HUDEP-2 (cell line): ENCODE data around the gene SPEG.

Experiments
- DNase-seq, 76 experiments: peaks; one replicate each; lab custom pipeline; 2025; ENCODE audit not compliant: unreplicated experiment in 76 of 76; lab: John Stamatoyannopoulos, UW

The SPEG gene

DNA sequence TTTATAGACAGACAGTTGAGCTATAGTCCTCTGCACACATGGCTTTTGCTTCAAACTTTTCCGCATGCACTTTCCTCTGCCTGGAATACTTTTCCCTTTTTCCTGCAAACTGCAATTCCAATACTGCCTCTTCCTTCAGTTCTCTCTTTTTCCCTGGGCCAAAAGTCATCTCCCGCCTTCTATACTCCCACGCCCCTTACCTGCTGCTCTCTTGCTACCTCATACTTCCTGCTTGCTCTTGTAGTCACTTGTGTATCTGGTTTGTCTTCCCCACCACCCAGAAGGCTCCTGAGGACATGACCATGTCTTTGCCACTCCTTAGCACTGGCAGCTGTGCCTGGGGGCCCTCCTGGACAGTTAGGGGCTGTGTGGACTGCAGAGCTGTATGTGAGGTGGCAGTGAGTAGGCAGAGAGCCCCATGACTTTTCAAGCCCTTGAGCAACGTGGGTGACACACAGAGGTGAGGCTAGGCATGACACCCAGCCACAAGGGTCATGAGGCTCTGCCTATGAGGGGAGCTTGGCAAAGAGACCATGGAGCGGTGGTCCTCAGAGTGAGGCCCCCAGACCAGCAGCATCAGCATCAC is 23.2 kb downstream of the SPEG start:
- DNase-seq = peak in 16 of 76 experiments; percentile 4 to 40 (median 13)

DNA sequence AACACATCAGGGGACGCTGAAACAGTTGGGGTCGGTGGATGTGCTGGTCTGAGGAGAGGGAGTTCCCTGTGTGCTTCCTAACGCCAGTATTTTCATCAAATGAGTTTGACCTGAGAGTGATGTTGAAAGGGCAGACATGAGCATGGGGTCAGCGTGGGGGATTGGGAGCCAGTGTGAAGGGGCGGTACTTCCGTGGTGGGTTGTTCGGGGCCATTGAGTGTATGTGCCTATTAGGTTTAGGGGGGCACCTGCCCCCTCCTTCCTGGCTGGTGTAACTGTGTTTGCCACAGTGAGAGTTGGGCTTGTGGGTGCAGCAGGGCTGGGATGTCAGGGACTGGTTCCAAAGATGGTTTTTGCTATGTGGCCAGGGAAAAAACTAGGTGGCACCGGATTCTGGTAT is 24.4 kb downstream of the SPEG start:
- no peak for DNase-seq

DNA sequence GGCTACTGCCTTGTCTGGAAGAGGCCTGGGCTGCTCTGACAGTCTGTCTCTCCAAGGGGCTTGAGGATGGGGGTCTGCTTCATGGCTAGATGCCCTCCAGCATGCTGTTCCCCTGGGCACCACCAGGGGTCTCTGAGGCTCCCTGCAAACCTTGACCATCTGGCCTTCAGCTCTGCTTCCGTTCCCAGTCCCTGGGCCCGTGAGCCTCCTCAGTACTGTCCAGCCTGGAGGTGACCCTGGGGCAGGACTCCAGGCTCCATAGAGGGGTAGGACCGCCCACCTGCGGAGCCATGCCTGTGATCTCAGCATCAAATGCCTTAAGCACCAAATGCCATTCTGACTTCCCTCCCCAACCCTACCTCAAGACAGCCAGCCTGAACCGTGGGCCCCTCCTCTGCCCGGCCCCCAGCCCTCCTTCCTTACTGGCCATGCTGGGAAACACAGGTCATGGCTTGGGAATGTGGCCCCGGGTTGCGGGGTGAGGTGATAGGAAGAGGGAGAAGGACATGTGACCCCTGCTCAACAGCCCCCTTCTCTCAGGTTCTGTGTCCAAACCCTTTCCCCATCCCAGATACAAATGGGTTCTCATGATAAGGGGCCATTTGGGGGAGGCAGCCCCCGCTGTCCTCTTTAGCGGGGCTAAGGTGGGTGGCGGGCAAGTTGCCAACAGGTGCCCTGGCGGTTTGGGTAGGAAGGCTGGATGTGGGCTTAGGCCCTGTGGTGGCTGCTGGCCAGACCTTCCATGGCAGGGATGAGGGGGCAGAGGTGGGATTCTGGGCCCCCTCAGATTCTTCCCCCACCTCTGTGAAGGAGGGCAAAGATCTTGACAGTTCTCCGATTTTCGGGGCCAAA is 25.0 kb downstream of the SPEG start:
- DNase-seq = peak in 30 of 76 experiments; percentile 5 to 56 (median 28)

DNA sequence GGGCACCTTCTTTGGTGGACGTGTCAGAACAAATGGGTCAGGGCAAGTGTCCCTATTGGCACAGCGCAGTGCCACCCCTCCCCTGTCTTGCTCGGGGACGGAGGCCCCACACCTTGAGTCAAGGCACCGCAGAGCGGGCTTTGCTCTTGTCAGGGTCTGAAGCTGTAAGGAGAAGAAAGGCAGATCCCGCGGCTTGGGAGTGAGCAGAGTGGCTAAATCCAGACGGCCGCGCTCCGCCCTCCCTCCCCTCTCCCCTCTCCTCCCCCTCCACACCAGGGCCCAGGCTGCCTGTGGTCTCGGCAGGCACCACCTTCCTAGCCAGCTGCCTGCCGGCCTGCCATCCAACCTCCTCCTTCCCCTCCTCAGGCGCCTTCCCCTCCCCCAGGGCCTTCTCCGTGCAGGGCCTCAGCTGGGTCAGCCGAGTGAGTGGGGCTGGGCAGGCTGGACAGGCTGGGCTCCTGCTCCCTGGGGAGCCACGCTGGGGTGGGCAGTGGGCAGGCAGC is 25.8 kb downstream of the SPEG start:
- peak in 3 of 76 experiments; percentile 9 to 15 (median 15) for DNase-seq

DNA sequence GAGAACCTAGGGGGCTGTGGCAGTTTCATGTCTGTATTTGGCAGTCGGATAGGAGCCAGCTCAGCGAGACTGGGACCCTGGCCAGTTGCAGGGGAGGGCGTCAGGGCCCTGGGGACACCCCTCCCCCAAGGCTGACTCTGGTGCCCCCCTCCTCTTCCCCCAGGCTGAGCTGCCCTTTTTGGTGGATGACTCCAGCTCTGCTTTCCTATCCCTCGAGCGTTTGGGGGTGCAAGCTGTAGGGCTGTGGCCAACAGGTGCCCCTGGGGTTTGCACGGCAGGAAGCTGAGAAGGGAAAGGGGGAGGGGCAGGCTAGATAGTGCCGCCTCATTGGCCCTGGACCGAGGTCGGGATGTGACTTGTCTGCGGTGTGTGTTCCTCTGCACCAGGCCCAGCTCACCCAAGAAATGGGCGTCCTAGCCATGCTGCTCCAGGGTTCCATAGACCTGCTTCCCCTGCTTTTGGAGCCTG is 26.4 kb downstream of the SPEG start:
- DNase-seq = peak in 9 of 76 experiments; percentile 5 to 49 (median 19)

DNA sequence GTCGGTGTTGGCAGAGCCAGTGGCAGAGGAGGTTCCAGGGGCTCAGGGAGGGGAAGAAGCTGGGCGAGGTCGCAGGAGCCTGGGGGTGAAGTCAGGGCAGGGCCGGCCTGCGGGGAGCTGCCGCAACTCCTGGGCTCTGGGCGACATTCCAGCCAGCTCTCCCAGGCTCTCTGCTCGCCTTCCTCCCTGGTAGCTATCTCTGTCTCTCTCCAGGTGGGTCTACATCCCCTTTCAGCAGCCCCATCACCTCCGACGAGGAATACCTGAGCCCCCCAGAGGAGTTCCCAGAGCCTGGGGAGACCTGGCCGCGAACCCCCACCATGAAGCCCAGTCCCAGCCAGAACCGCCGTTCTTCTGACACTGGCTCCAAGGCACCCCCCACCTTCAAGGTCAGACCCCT is 27.0 kb downstream of the SPEG start:
- no peak for DNase-seq

DNA sequence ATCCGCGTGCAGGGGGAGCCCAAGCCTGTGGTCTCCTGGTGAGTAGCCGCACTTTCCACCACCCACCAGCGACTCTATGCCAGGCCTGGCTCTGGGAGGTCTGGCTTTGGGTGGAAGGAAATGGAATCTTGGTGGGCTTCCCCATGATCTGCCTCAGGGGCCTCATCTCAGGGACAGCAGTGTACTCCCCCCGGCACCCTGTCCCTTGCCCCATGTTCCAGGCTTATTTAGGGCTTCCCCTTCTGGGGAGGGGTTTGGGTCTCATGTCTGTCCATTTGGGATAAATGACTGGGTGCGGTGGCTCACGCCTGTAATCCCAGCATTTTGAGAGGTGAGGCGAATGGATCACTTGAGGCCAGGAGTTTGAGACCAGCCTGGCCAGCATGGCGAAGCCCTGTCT is 27.7 kb downstream of the SPEG start:
- no peak for DNase-seq

DNA sequence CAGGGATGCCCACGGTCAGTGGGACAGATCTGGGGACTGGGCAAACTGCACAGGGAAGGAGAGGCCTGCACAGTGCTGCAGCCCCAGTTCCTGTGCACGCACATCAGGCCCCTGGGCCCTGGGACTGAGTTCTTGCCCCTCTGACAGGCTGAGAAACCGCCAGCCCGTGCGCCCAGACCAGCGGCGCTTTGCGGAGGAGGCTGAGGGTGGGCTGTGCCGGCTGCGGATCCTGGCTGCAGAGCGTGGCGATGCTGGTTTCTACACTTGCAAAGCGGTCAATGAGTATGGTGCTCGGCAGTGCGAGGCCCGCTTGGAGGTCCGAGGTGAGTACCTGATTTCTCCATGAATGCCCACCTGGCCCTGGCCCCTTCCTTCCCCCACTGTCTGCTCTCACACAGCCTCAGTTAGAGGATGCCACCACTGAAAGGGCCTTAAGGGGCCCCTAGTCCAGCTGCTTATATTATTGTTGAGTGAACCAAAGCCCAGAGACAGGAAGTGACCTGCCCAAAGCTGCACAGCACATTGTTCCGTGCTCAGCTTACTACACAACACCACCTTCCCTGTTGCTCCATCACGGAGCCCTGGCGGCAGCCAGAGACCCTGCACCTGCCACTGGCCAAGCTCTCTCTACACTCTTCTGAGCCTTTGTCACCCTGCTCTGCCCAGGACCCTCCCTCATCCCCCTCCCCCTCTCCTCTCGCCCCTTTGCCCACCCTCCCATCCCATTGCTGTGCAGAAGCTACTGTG is 29.8 kb downstream of the SPEG start:
- DNase-seq = no peak

DNA sequence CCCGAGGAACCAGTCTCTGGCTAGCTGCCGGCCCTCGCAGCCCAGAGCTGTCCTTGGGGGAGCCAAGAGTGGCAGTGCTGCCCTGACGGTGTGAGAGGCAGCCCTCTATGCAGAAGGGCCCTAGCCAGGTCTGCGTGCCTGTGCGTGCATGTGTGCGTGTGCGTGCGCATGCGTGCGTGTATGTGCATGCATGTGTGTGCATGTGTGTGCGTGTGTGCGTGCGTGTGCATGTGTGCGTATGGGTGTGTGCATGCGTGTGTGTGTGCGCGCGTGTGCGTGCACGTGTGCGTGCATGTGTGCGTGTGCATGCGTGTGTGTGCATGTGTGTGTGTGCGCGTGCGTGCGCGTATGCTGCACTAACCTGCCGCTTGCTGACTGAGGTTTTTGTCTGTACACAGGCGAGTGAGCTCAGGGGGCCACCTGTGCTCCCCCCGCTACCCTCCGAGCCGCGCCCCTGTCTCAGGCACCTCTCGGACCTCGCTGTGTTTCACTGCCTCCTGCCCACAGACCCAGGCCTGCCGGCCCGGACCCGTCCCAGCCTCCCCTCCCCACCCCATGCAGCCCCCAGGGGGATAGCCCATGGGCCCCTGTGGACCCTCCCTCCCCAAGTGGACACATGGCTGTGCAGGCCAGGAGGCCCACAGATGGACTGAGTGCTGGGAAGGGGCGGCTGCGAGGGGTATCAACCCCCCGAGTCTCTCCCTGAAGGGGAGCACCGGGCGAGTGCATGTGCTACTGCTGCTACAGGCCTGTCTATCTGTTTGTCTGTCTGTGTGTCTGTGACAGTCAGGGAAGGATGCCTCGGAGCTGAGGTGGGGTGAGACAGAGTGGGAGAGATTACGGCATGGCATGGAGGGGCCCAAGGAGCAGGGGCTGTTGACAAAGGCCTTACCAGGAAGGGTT is 31.3 kb downstream of the SPEG start:
- no peak for DNase-seq

DNA sequence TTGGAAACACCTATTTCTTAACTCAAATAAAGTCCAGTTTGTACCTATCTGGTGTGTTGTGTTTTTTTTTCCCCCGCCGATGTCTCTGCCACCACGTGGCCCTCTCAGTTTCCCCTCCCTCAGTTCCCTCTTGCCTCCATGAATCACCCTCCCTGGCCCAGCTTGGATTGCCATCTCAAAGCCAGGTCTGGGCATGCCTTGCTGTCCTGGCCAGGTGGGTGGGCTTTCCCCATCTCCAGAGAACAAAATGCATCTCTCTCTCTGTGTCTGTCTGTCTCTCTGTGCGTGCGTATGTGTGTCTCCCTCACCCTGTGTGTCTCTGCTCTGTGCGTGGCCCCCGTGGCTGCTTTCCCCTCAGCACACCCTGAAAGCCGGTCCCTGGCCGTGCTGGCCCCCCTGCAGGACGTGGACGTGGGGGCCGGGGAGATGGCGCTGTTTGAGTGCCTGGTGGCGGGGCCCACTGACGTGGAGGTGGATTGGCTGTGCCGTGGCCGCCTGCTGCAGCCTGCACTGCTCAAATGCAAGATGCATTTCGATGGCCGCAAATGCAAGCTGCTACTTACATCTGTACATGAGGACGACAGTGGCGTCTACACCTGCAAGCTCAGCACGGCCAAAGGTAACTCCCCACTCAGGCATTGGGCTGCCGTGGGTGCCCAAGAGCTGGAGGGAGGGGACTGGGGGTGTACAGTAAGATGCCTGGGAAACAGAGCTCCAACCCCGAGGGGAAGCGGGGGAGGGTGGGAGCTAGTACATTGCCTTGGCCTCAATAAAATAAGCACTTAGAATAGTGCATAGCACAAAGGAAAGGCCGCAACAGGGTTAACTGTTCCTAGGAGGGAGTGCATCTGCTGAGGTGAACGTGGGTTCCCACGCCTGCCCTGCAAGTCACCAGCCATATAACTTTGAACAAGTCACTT is 32.4 kb downstream of the SPEG start:
- DNase-seq = no peak

DNA sequence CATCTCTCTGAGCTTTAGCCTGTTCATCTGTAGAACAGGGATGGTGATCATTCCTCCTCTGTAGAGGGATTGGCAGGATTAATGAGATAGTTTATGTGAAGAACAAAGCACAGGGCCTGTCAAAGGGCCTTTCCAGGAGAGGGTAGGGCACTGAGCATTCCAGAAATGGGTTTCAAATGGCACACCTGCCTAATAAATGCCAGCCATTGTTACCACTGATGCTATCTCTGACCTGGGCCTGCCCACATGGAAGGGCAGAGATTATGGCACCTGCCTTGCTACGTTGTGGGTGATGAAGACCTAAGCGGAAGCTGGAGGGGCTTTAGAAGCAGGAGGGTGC is 33.1 kb downstream of the SPEG start:
- no peak for DNase-seq

DNA sequence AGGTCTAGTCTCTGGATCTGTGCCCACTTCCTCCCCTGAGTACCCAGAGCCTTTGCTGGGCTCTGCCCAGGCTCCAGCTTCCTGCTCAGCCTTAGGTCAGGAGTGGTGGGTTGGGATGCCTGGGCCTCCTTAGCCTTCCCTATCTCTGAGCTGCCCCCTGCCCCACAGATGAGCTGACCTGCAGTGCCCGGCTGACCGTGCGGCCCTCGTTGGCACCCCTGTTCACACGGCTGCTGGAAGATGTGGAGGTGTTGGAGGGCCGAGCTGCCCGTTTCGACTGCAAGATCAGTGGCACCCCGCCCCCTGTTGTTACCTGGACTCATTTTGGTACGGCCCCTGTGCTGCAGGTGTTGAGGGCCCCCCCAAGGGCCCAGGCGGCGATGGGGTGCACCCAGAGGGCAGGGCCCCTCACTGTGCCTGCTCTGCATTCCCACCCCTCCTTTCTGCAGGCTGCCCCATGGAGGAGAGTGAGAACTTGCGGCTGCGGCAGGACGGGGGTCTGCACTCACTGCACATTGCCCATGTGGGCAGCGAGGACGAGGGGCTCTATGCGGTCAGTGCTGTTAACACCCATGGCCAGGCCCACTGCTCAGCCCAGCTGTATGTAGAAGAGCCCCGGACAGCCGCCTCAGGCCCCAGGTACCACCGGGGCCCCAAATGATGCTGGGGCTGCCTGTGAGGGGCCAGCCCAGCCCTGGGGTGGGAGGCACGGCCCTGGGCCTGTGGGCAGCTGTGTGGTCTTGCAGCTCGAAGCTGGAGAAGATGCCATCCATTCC is 34.0 kb downstream of the SPEG start:
- no peak for DNase-seq

DNA sequence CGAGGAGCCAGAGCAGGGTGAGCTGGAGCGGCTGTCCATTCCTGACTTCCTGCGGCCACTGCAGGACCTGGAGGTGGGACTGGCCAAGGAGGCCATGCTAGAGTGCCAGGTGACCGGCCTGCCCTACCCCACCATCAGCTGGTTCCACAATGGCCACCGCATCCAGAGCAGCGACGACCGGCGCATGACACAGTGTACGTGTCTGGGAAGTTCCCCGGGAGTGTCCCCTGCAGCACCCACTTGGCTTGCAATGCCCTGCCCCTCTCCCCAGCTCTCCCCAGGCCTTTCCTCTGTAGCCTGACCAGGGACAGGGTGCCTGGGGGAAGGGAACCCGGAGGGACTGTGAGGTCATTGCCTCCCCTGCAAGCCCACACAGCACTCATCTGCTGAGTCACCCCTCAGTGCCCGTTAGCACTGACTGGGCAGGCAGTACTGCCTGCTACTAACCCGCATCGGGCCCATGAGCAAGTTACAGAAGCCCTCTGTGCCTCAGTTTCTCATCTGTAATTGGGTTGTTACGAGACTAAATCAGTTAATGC is 34.6 kb downstream of the SPEG start:
- DNase-seq = peak in 12 of 76 experiments; percentile 5 to 53 (median 18)

DNA sequence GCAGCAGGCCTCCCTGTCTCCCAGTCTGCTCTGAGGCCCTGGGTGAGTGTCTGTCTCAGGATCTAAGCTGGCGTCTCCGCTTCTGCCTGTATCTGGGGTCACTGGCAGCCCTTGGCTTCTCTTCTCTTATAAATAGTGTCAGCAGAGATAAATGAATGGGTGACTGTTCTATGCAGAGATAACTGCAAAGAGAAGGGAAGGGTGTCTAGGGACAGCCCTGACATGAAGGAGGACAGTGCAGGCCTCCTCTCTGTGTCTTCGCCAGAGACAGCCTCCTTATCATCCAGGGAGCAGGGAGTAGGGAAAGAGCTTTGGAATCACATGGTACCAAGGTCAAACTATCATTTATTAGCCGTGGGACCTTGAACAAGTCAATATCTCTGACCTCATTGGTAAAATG is 35.8 kb downstream of the SPEG start:
- DNase-seq = peak in 12 of 76 experiments; percentile 9 to 43 (median 23)

DNA sequence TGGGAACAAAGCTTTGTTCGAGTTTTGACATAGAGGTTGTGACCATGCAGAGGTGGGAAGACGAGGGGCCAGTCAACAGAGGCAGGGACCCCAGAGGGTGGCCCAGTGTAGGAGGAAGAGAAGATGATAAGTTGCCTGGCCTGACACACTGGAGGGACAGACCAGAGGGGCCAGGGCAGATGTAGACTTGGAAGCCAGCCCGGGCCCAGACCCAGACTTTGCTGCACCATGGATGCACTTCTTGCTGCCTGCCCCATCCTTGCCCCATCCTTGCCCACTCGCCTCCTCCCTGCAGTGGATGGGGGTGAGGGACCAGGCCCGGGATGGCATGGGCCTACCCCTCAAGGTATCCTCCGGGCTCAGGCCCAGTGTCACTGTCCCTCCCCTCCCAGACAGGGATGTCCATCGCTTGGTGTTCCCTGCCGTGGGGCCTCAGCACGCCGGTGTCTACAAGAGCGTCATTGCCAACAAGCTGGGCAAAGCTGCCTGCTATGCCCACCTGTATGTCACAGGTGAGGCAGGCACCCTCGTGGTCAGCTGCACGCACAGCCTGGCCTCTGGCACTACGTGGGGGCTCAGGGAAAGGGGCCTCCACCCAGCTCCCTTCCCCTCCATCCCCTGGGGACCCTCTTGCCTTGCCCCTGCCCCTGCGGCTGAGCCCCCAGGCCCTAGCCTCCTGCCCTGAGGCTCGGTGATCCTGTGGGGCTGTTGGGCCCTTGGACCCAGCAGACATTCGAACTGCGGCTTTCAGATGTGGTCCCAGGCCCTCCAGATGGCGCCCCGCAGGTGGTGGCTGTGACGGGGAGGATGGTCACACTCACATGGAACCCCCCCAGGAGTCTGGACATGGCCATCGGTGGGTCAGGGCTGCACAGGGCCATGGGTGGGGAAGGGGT is 37.1 kb downstream of the SPEG start:
- no peak for DNase-seq

DNA sequence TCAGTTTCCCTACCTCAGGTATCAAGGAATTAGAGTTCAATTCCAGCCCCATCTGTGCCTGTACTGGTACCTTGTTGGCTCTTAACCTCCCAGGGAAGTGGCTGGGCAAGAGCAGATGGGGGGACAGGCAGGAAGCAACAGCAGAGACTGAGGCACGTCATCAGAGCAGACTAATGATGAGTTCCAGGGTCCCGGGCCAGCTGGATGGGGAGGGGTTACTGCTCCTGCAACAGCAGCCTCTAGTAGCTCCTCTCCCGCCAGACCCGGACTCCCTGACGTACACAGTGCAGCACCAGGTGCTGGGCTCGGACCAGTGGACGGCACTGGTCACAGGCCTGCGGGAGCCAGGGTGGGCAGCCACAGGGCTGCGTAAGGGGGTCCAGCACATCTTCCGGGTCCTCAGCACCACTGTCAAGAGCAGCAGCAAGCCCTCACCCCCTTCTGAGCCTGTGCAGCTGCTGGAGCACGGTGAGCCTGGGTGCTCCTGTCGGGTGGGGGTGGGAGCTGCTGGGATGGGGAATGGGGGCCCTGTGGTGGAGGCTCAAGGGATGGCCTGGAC is 38.1 kb downstream of the SPEG start:
- no peak for DNase-seq

DNA sequence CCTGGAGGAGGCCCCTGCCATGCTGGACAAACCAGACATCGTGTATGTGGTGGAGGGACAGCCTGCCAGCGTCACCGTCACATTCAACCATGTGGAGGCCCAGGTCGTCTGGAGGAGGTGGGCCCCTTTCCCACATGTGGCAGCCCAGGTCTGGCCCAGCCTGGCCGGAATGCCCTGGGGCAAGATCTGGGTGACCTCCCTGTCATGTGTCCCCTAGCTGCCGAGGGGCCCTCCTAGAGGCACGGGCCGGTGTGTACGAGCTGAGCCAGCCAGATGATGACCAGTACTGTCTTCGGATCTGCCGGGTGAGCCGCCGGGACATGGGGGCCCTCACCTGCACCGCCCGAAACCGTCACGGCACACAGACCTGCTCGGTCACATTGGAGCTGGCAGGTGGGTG is 38.9 kb downstream of the SPEG start:
- no peak for DNase-seq
